ENCODE measurements around the gene DELE1. TPM values are rescaled to one million over a fixed set of nuclear protein-coding genes. Genes with fewer than 3 reads are reported as not detected.

The DELE1 gene
- total and polyA plus RNA-seq, 2 donors (not counting 1 experiment from before 2014, with no cell fraction given) = 124 to 127 TPM

GRCh38 chr5:141929398-141930058 lies 5.9 kb downstream of the DELE1 start:
- H3K4me3 ChIP-seq (ENCODE audit: control extremely low read depth in 1 of 5, extremely low read depth in 1 of 5, insufficient read depth in 1 of 5, low read depth in 2 of 5, low read length in 4 of 5) = no peak overlapping the region
- peaks cover 34% of the 10 kb centered on the region for H3K79me2 ChIP-seq (ENCODE audit: control insufficient read depth, insufficient read depth, low read length)
- intact Hi-C loops (cut with micrococcal nuclease) = no loop called here
- no peak overlapping the region for H2AFZ ChIP-seq (ENCODE audit: insufficient read depth, low read depth, low read length, poor library complexity, severe bottlenecking)
- H3K36me3 ChIP-seq (replicated peaks in 1 of 2; ENCODE audit: control extremely low read depth in 1 of 2, control insufficient read depth in 1 of 2, extremely low read depth in 1 of 2, insufficient read depth in 2 of 2, low read length in 1 of 2) = peaks cover 9 to 92% of the 10 kb centered on the region in 2 experiments
- H3K27ac ChIP-seq (ENCODE audit: low read length in 2 of 2) = no peak overlapping the region
- TF ChIP-seq, protein P1, sequence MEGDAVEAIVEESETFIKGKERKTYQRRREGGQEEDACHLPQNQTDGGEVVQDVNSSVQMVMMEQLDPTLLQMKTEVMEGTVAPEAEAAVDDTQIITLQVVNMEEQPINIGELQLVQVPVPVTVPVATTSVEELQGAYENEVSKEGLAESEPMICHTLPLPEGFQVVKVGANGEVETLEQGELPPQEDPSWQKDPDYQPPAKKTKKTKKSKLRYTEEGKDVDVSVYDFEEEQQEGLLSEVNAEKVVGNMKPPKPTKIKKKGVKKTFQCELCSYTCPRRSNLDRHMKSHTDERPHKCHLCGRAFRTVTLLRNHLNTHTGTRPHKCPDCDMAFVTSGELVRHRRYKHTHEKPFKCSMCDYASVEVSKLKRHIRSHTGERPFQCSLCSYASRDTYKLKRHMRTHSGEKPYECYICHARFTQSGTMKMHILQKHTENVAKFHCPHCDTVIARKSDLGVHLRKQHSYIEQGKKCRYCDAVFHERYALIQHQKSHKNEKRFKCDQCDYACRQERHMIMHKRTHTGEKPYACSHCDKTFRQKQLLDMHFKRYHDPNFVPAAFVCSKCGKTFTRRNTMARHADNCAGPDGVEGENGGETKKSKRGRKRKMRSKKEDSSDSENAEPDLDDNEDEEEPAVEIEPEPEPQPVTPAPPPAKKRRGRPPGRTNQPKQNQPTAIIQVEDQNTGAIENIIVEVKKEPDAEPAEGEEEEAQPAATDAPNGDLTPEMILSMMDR (IDR thresholded peaks at IDR 0.05) = no peak
- peaks cover under 1 to 2% of the 10 kb centered on the region in 2 donors for H3K4me1 ChIP-seq (ENCODE audit: control insufficient read depth in 2 of 2, insufficient read depth in 2 of 2, low read length in 2 of 2)
- Mint-ChIP-seq H3K4me1 (peaks cover 3% of the 10 kb centered on the region), H3K9me3 (ENCODE audit: insufficient read depth) (no peaks in the 10 kb centered on the region), H3K4me3 (no peak overlapping the region), H3K27ac (no peak overlapping the region), H3K27me3 (no peaks in the 10 kb centered on the region)
- H3K4me2 ChIP-seq (replicated peaks; ENCODE audit: low read depth, low read length, poor library complexity, severe bottlenecking) = no peak overlapping the region
- CTCF ChIA-PET = interaction anchor here (0.7 to 1.6 kb wide), 3 partner anchors 40 to 214 kb away, joined by 3 to 4 read pairs (median 3); no protein-coding TSS in a partner anchor
- DNase-seq = no peak
- POLR2A ChIA-PET = no interaction called here
- no peaks in the 10 kb centered on the region for H3K9me3 ChIP-seq (ENCODE audit: control extremely low read depth in 1 of 3, control insufficient read depth in 2 of 3, insufficient read depth in 1 of 3, low read length in 2 of 3)
- H3K27me3 ChIP-seq (replicated peaks in 1 of 4; ENCODE audit: control extremely low read depth in 1 of 4, control insufficient read depth in 3 of 4, insufficient read depth in 4 of 4, low read length in 3 of 4) = no peaks in the 10 kb centered on the region
- no peak overlapping the region for H3K9ac ChIP-seq (ENCODE audit: low read length)
- ATAC-seq (ENCODE audit: low read depth) = no peak
- H4K20me1 ChIP-seq (ENCODE audit: control insufficient read depth, insufficient read depth, low read length, poor library complexity, severe bottlenecking) = peaks cover 26% of the 10 kb centered on the region
- 98% methylated on average over 18 of the region's 19 CpGs for WGBS (ENCODE audit: insufficient coverage)

- H3K27me3 ChIP-seq (replicated peaks in 1 of 4; ENCODE audit: control extremely low read depth in 1 of 4, control insufficient read depth in 3 of 4, insufficient read depth in 4 of 4, low read length in 3 of 4) = no peaks in the 10 kb centered on the region
- H3K4me1 Mint-ChIP-seq = no peaks in the 10 kb centered on the region
- ATAC-seq (ENCODE audit: low read depth) (no peak), DNase-seq (no peak)
- no peak for TF ChIP-seq EZH2 (IDR thresholded peaks at IDR 0.05; ENCODE audit: borderline replicate concordance, insufficient read depth, low read depth, low read length, poor library complexity, severe bottlenecking)
- TF ChIP-seq, protein P1 (IDR thresholded peaks at IDR 0.05) = no peak
- H3K36me3 ChIP-seq (replicated peaks in 1 of 2; ENCODE audit: control extremely low read depth in 1 of 2, control insufficient read depth in 1 of 2, extremely low read depth in 1 of 2, insufficient read depth in 2 of 2, low read length in 1 of 2) = peaks cover 9 to 91% of the 10 kb centered on the region in 2 experiments
- H3K4me3 ChIP-seq (ENCODE audit: control extremely low read depth in 1 of 5, extremely low read depth in 1 of 5, insufficient read depth in 1 of 5, low read depth in 2 of 5, low read length in 4 of 5) = no peak overlapping the region
- intact Hi-C loops (cut with micrococcal nuclease) = no loop called here
- ChIA-PET POLR2A (no interaction called here), CTCF (no interaction called here)
- no peak overlapping the region for H3K27ac Mint-ChIP-seq
- no peaks in the 10 kb centered on the region for H3K9me3 ChIP-seq (ENCODE audit: control extremely low read depth in 1 of 3, control insufficient read depth in 2 of 3, insufficient read depth in 1 of 3, low read length in 2 of 3)
- no peak overlapping the region for H3K4me3 Mint-ChIP-seq
- WGBS (ENCODE audit: insufficient coverage) = no CpG with 5 or more reads among the region's 5 CpGs
- H3K4me1 ChIP-seq (ENCODE audit: control insufficient read depth in 2 of 2, insufficient read depth in 2 of 2, low read length in 2 of 2) = no peaks in the 10 kb centered on the region
- peaks cover 20% of the 10 kb centered on the region for H4K20me1 ChIP-seq (ENCODE audit: control insufficient read depth, insufficient read depth, low read length, poor library complexity, severe bottlenecking)
- H2AFZ ChIP-seq (ENCODE audit: insufficient read depth, low read depth, low read length, poor library complexity, severe bottlenecking) = no peak overlapping the region
- no peaks in the 10 kb centered on the region for H3K9me3 Mint-ChIP-seq (ENCODE audit: insufficient read depth)
- no peaks in the 10 kb centered on the region for H3K27me3 Mint-ChIP-seq
- H3K27ac ChIP-seq (ENCODE audit: low read length in 2 of 2) = no peak overlapping the region
- peaks cover 17% of the 10 kb centered on the region for H3K79me2 ChIP-seq (ENCODE audit: control insufficient read depth, insufficient read depth, low read length)
- H3K4me2 ChIP-seq (replicated peaks; ENCODE audit: low read depth, low read length, poor library complexity, severe bottlenecking) = no peak overlapping the region
- H3K9ac ChIP-seq (ENCODE audit: low read length) = no peak overlapping the region
These were observed 8.0 kb downstream of the DELE1 start for GRCh38 chr5:141931694-141932093.
